ENCODE measurements around the gene SYCP2.

Gene SYCP2

DNA sequence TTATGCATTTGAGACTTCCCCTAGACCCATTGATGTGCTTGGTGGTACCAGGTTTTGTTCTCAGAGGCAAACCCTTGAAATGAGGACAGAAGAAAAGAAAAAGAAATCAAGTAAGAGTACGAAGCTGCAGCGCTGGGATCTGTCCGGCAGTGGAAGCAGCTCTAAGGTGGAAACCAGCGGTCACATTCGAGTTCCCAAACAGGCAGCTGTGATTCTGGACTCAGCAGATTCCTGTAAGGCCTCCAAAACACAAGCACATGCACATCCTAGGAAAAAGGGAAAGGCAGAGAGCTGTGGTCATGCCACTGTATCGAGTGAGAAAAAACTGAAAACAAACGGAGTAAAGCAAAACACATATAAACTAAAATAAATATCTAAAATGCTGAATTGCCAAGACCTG is 11.3 kb upstream of the SYCP2 start:
- no peak for DNase-seq

DNA sequence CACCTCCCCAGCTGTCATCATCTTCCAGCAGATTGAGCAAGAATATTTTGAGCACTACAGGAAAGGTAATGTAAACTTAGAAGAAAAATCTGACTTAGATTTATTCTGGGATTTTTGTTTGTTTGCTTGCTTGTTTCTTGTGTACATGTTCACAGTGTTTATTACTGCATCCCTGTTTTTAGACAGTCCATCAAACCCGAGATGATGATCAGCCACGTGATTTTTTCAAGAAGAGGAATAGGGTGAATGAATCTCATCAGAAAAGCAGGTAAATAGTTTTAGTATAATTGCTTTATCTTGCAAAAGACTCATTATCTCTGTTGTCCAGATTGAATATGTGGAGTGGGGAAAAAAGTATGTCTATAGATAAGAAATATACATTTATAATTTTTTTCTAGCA is 8.8 kb upstream of the SYCP2 start:
- no peak for DNase-seq

DNA sequence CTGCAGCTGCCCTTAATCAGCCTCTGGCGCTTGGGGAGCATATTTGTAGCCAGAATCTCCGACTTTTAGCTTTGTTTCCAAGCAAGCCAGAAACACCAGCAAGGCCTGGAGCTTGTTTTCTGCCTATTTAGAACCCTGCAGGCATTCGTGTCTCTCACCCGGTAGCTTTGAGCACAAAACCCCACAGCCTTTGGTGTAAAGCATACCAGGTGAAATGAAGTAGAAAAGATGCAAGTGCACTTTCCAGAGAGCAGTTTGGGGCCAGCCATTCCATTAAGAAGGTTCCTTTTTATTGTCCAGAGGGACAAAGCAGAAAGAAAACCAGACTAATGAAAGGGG is 7.5 kb upstream of the SYCP2 start:
- no peak for DNase-seq

DNA sequence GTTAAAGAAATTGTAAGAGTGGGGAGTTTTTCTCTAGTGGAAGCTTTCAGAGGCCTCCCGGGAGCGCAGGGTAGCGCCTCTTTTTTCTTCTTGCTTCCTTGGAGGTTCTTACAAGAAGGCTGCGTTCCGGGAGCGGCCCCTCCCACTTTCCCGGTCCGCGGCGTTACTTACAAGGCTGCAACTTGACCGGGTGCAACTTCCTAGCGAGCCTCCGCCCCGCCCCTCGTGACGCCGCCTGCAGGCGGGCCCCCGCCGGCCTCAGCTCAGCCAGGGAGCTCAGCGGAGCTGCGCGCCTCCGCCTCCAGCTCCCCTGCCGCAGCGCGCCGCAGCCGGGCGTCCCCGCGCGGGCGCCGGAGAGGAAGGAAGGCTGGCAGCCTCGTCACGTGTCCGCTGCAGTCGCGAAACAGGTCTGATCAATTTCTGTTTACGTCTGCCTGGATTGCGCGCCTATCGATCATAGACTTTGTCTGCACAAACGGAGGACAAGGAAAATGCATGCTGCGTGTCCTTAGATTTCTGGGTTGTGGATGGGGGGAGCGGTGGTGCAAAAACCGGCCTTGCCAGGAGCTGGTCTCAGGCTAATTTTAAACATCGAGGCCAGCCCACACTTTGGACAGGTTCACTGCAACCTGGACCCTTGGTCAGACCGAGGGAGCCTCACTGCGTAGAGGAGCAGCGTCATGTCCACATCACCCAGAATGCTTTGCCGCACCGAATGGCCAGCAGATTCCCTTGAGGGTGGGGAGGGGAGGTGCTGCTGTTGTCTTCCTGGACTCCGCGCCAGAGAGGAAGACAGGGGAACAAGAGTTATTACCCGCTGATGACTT is 6.9 kb upstream of the SYCP2 start, which contains the start of the genes FAM217B and PPP1R3D:
TSS of gene FAM217B (plus strand) at position 261 of the 827 bp plus-strand sequence. CDS start 3,555 bp downstream, outside the sequence.
TSS of gene PPP1R3D (minus strand) at position 177 of the 827 bp plus-strand sequence. CDS start 374 bp downstream, outside the sequence.
- peak; percentile 86 for DNase-seq

DNA sequence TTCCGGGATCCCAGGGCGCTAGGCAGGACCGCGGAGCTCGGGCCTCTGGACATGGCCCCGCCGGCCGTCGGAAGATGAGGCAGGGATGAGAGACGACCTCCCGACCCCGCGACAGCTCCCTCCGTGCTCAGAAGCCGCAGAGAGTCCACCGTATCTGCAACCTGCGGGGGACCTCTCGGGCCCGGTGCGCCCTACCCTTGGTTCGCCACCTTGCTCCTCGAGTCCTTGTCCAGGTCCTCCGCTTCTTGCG is 6.4 kb upstream of the SYCP2 start:
- DNase-seq = no peak

DNA sequence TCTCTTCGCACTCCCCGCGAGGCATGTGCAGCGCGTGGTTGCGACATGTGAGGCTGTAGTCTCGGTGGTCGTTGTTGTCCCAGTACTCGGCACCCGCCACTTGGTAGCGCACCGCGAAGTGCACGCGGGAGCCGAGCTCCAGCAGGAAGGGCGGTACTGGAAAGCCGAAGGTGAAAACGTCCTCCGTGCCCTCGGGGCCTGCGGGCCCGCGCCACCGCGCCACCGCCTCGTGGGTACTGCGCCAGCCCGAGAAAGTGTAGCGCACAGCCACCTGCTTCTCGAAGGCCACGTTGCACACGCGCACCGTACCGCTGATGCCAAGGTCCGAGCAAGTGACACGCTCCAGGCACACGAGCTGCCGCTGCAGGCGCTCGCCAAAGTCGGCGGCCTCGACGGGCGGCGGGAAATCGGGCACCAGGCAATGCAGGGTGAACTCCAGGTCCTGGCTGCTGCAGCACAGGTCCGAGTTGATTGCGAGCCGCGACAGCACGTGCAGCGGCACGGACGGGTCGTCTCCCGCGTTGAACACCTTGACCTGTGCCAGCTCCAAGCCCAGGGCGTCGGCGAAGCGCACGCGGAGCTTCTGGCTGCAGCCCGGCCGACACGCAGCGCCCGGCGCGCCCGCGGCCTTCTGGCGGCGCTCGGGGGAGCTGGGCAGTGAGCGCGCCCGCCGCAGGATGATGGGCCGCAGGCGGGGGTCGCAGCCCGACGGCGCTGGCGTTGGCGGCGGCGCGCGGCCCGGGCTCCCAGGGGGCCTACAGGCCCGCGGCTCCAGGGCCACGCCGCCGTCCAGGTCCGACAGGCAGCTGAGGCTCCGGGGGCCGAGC is 5.8 kb upstream of the SYCP2 start:
- DNase-seq = no peak

DNA sequence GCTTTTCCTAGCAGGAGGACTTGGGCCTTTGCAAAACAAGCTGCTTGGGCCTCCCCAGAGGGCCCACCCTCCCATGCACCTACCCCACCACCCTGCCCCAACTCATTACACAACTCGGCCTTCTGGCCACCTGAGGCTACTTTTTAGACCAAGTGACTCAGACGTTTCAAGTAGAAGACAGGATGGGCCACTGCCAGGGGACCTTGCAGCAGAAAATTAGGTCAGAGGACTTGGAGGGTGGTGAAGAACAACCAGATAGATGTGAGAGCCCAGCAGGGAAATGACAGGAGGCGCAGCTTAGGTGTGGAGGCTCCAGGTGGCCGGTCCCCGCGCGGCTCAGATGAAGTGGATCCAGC is 5.2 kb upstream of the SYCP2 start:
- no peak for DNase-seq

DNA sequence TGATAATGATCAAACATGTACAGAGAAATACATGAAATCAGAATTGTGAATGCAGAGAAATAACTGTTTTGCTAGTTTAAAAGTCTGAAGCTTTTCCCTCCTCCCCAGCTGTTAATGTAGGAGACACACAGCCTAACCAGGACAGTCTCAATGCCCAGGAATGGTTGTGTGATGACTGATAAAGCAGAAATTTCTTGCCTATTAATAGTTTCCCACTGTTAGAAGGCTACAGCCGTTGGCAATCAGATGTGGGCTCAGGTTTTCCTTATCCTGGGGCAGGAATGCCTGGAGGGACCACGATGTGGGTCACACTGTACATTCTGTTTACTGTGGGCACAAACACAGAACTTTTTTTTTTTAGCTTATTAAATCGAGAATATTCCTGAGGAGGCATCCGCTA is 4.8 kb upstream of the SYCP2 start:
- peak; percentile 26 for DNase-seq

DNA sequence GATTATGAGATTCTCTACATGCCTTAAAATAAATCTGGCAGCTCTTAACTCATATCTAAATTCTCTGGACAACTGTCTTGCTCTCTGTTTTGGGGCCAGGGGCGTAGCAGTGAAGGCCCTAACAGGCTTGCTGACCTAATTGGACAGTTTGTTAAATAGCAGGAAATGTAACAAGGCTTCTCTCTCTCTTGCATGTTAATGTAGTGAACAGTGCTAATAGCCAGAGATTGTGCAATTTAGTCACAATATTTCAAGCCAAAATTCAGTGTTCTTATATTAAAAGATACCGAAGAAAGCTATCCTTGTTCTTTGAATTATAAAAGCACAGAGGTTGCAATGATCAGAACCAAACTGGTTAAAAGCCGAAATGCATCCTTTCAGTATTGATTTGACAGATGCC is 3.7 kb upstream of the SYCP2 start:
- DNase-seq = no peak

DNA sequence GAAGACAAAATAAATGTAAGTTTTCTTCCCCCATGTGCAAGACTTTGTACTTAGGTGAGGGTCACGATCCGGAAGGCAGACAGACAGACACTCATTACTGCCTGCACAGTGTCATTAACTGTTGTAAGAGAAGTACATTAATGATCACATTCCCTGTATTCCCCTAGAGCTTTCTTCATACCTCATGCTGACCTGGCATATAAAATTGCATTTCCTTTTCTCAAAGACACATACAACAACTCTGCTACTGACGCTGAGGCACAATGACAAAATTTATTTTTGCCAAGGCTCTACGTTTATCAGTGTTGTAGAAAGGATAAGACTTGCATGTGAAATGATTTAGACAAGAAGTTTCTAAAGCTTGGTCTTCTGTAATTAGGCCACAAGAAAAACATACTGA is 3.0 kb upstream of the SYCP2 start:
- no peak for DNase-seq

DNA sequence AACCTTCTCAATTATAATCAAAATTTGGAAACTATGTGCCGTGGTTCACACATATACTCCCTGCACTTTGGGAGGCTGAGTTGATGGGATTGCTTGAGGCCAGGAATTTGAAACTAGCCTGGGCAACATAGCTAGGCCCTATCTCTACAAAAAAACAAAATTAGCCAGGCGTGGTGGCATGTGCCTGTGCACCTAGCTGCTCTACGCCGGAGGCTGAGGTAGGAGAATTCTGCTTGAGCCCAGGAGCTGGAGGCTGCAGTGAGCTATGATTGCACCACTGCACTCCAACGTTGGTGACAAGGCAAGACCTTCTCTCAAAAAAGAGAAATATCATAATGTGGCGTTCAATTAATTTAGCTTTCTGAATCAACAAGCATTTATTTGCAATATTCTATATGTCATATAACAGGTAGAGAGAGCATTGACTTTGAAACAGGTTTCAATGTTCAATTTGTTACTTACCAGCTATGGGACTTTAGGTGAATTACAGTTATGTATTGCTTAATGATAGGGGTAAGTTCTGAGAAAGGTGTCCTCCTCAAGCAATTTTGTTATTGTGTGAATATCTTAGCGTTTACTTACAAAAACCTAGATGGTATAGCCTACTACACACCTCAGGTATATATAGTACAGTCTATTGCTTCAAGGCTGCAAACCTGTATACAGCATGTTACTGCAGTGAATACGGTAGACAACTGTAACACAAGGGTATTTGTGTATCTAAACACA is 2.2 kb upstream of the SYCP2 start:
- DNase-seq = no peak

DNA sequence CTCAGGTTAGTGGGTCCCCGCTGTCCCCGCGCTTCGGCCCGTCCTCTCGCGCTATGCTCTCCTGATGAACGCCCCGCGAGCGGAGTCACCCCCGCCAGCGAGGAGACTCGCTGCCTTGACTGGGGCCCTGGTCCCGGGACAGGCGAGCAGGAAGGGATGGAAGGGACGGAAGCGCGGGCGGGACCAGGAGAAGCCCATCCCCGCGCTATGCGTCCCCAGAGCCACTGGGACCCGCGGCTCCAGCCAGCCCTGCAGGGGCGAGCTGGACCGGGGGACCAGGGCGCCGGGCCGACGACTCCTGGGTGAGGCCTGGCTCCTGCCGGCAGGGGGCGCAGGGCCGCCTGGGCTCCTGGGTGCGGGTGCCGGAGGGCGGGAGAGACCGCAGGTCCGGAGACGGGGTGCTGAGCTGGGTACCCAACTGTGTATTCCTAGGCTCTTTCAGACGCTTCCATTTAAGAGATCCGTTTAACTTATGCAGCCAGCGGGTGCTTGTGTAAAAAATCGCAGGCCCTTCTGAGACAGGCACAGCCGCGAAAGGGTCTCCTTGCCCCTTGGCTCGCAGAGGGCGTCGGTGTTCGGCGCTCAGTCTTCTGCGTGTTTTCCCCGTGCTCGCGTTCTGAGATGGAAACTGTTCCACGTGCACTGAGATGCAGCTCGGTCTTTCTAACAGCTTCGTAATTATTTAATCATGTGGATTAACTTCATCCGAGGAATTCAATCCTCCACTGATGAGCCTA is 580 bp upstream of the SYCP2 start:
- DNase-seq = peak; percentile 49

DNA sequence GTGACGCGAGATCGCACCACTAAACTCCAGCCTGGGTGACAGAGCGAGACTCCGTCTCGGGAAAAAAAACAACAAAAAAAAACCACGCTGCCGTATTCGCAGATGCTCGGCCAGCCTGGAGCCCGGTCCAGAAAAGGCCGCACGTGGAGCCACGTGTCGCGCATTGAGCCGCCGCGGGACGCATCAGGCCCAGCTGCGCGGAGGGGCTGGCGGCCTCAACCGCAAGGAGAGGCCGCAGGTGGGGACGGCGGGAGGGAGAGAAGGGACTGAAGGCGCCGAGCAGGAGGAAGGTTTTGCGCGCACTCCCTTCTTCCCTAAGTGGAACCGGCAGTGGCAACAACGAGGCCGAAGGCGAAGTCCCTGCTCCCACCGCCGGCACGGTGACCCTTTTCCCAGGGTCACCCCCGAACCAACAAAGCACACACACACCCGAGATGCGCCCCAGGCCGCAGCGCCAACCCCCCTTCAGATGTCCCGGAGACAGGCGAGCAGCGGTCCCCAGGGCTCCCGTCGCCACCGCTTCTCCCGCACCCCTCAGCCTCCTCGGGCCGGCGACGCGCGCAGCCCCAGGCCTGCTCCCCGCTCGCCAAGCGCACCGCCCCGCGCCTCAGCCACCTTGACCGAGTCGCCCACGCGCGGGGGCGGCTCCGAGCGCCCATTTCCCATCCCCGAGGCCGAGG is 681 bp downstream of the SYCP2 start:
- DNase-seq = no peak

DNA sequence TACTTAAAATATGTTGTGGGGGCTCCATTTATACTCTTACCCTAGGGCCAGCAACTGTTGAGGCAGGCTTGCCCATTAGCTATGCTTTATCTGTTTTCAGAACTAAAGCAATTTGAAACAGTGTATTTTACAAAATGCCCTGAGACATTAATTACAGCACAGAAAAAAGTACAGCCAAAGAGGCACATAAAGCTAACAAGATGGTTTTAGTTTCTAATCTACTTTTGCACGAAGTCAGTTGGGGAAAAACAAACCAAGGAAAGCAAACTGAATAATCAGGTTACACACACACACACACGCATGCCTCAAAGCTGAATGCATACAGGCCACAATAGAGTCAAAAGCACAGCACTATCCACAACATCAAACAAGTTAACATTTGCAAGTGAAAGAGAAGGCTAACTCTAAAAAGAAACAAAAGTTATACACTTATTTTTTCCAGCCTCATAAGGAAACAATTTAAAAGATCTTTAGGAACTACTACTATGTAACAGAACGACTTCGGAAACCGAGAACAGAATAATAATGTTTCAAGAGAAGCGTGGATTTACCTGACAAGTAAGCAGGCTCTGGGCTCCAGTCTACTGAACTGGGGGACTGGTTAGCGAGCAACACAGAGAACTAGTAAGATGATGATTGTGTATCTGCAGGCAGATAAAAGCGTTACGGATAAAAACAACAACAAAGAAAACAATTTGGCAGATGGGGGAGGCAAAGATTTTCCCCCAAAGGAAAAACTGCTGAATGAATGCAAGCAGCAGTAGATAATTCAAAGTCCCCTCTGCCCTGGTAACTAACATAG is 1.7 kb downstream of the SYCP2 start:
- DNase-seq = no peak

DNA sequence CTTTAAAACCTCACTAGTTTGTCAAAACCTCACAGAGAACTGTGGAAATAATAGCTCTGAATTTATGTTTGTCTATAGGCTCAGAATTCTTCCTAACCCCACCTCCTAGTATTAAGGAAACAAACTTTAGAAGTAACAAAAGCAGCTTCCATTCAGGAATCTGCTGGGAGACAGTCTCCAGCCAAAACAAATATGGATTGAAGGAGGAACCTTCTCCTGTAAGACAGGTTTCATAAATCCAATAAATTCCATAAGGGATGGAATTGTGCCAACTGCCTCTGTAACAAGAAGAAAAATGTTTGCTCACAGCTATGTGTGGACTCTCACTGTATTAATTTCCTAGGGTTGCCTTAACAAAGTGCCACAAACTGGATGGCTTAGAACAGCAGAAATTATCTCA is 7.5 kb downstream of the SYCP2 start:
- DNase-seq = no peak

DNA sequence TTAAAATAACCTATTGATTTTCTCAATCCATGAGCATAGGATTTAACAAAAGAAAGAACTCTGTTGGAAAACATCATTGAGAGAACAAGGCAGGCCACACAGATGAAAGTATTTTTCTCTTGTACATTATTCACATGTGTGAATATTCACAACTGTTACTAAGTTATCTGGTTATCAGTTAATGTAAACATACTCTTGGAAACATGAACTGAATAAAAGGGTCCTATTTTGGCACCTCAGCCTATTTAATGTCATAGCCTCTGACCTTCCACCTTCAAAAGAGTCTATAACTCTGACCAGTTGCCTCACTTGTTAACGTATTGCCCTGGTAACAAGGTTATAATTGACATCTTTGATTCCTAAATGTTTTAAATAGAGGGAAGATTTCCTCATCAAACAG is 8.1 kb downstream of the SYCP2 start:
- no peak for DNase-seq

DNA sequence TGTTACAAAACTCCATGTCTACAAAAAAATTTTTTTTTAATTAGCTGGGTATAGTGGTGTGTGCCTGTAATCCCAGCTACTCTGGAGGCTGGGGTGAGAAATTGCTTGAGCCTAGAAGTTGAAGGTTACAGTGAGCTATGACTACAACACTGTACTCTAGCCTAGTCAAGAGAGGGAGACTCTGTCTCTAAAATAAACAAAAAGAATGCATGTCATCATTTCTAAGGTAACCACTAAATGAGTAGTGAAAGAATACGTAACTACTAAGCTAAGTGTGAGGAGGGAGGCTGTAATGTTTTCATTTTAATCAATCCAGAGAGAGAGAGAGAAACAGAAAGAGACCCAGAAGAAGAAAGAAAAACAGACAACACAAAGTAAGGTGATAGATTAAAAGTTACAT is 9.9 kb downstream of the SYCP2 start:
- DNase-seq = no peak

DNA sequence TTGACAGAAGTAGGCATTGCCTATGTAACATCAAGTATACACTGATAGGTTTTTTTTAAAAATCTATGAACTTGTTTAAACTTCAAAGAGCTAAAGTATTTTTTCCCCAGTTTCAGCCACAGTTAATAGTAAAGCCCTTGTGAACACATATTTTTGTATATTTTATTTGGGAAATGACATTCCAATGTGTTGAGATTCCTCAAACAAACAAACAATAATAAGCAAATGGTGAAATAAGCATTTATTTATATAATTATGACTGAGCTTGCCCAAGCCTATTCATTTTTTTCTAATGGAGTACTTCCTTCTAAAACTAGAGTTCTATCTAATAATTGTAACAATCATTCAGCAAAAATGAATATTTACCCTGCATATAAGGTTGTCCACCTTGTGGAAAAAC is 12.5 kb downstream of the SYCP2 start:
- DNase-seq = no peak

DNA sequence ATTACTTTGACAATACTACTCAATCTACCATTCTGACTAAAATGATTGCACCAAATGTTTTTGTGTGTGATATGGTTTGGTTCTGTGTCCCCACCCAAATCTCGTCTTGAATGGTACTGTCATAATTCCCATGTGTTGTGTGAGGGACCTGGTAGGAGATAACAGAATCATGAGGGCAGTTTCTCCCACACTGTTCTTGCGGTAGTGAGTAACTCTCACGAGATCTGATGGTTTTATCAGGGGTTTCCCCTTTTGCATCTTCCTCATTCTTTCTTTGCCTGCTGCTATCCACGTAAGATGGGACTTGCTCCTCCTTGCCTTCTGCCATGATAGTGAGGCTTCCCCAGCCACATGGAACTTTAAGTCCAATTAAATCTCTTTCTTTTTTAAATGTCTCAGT is 20.8 kb downstream of the SYCP2 start:
- DNase-seq = no peak

DNA sequence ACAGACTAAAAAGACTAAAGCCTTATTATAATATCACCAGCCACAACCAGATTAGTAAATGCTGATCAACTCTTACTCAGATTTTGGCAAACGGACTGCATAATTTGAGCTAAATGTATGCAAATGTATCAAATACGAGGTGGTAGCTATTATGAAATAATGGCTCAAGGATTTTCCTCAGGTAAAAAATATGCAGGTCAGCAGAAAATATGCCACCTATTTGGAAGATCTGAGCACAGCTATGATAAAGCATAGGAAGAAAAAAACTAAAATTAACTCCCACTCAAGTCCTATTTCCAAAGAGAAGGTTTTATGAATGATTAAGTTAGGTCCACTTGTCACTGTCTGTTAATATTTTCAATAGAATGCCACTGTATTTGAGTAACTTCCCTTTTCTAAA is 22.4 kb downstream of the SYCP2 start:
- DNase-seq = no peak

DNA sequence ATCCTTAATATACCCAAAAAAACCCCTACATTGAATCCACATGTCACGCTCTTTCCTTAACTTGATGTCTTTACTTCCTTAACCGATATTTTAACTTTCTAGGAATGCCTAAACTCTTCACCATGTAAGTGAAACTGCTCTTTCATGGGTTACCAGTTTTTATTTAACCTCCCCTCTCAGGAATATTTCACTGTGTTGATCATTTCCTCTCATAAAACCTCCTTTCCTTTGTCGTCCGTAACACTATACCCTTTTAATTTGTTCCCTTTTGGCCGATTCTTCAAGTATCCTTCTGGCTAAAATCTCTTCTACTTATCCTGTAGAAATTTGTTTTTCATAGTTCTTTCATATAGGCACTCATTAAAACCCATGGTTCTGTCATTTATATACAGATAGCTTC is 24.6 kb downstream of the SYCP2 start:
- no peak for DNase-seq

DNA sequence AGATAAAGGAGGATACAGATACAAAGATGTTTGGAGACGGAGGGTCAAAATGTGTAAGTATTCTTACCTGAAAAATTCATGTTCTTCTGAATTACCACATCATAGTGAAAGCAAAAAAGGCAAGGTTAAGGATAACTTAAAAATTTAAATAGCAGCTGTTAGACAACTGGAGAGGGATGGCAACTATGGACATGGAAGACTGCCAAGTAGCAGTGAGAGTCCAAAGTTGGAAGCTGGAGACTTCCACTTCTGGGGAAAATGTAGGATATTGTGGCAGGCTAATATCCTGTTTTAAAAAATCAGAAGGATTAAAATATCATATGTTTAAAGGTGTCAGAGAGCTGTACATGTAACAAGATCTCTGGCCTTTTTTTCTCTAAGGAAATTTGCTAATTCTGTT is 29.8 kb downstream of the SYCP2 start:
- DNase-seq = no peak
